GM10248 (cell line): ENCODE data around the gene SLC39A7.

Experiments
- CTCF ChIA-PET: fragments of 300-600 bp; sonication (Branson Sonifier 250); formaldehyde crosslinking; extraction: SDS; loops from one replicate; lab custom pipeline; 2021; ENCODE audit warnings: antibody characterized with exemption; lab: Yijun Ruan, JAX
- POLR2A ChIA-PET: fragments of 350-650 bp; sonication (Branson Sonifier 250); formaldehyde crosslinking; extraction: SDS; loops from one replicate; lab custom pipeline; 2020; ENCODE audit warnings: antibody characterized with exemption; lab: Yijun Ruan, JAX
- DNase-seq: peaks from one replicate; pipeline ENCODE4 v3.0.0; 2012; ENCODE audit errors: extremely low spot score
- CTCF ChIP-seq: IDR thresholded peaks from 2 replicates; pipeline ENCODE4 v1.5.1; 2012; ENCODE audit warnings: mild to moderate bottlenecking, low read depth; ENCODE audit errors: extremely low read depth, missing control alignments, control extremely low read depth

SLC39A7 gene

GRCh38 chr6:33207552-33208090, 7.0 kb downstream of the SLC39A7 start:
- TF ChIP-seq CTCF, result no peak
- ChIA-PET POLR2A (interaction anchor here (0.6 to 0.7 kb wide), 2 partner anchors 18 to 38 kb away, joined by 3 read pairs; no protein-coding TSS in a partner anchor), CTCF (interaction anchor here (1.0 to 2.0 kb wide), 3 partner anchors 10 to 58 kb away, joined by 3 to 6 read pairs (median 4); no protein-coding TSS in a partner anchor)
- DNase-seq, result no peak

GRCh38 chr6:33208091-33208967, 7.7 kb downstream of the SLC39A7 start, which contains the start of gene RING1:
Gene RING1, plus strand, starts transcription at chr6:33208500. Its CDS starts 323 bp downstream, at chr6:33208823.
- ChIA-PET POLR2A (interaction anchor here (0.6 to 0.8 kb wide), 5 partner anchors 17 to 236 kb away, joined by 3 to 4 read pairs (median 3); no protein-coding TSS in a partner anchor), CTCF (interaction anchor here (0.9 to 2.0 kb wide), 8 partner anchors 10 to 193 kb away, joined by 3 to 6 read pairs (median 4); no protein-coding TSS in a partner anchor)
- TF ChIP-seq CTCF, result no peak
- DNase-seq, result peak; percentile 95

- CTCF ChIA-PET, result interaction anchor here (1.5 to 1.6 kb wide), 3 partner anchors 18 to 372 kb away, joined by 3 to 5 read pairs (median 4); partner anchors contain the start of genes COL11A2 and TAP2
- no peak for TF ChIP-seq CTCF
- POLR2A ChIA-PET, result no interaction called here
- DNase-seq, result no peak
Observed at GRCh38 chr6:33209856-33210255, 9.2 kb downstream of the SLC39A7 start.

- CTCF ChIA-PET, result interaction anchor here (1.4 kb wide), 1 partner anchor 38 kb away, joined by 6 read pairs; no protein-coding TSS in a partner anchor
- no peak for DNase-seq
- no peak for TF ChIP-seq CTCF
- POLR2A ChIA-PET, result interaction anchor here (0.8 kb wide), 1 partner anchor 37 kb away, joined by 3 read pairs; no protein-coding TSS in a partner anchor
Observed at GRCh38 chr6:33211136-33211535, 10.5 kb downstream of the SLC39A7 start.

GRCh38 chr6:33211666-33212422, 11.2 kb downstream of the SLC39A7 start:
- no peak for TF ChIP-seq CTCF
- POLR2A ChIA-PET, result no interaction called here

More at GRCh38 chr6:33211666-33212422, 11.2 kb downstream of the SLC39A7 start:
- DNase-seq, result no peak
- CTCF ChIA-PET, result interaction anchor here (0.6 to 1.4 kb wide), 2 partner anchors 37 to 79 kb away, joined by 3 to 6 read pairs; no protein-coding TSS in a partner anchor
